NCI-H146 treated with DMSO at 0.1 percent for 48 hours (cell line): Measurements from ENCODE around the gene TWNK.
A peak's percentile ranks its signal among the peaks of the same experiment; 100 is the strongest.
"Not testable (repeated sequence)": the region's sequence is repeated elsewhere in the genome, so short reads cannot be mapped to it uniquely, and the experiment has no call there.

Source experiments
- DNase-seq: peaks from one replicate; lab custom pipeline; 2025; ENCODE audit not compliant: unreplicated experiment; lab: John Stamatoyannopoulos, UW

Gene TWNK

GRCh38 chr10:101029520-101030295 lies 42.4 kb downstream of the TWNK start:
- DNase-seq, result no peak

- no peak for DNase-seq
Measured at GRCh38 chr10:101030496-101031127, 43.3 kb downstream of the TWNK start.

DNA sequence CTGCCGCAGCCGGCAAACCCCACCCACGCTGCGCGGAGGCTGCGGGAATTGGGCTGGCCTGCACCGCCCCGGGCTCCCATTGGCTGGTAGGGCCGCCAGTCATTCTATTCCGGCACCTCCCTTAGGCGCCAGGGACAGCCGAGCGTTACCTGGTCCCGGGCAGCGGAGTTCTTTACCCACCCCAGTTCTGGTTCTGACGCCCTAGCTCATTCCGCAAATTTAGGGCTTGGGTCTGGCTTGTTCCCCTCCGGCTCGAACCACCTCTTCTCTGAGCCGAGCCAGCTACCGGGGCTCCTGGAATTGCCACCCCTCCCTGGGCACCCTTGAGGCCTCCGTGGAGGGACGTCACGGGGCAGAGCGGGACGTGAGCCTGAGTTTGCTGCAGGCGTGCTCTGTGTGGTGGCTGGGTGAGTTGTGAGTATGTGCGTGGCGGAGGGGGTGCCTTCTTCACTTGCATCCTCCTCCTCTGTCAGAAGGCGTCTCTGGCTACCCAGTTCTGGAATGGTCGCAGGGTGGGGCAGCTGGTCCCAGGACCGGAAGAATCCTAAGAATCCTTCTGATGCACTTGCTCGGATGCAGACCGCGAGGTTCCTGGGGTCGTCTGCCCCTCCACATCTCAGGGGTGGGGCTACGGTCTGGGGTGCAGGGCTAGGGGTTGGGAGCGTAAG lies 43.9 kb downstream of the TWNK start, which contains the start of the genes PDZD7 and SFXN3:
Gene PDZD7, minus strand, starts transcription at position 2 of the 668 bp plus-strand sequence. CDS start 910 bp downstream, outside the sequence.
Gene SFXN3, plus strand, starts transcription at position 107 of the 668 bp plus-strand sequence. CDS start 3,461 bp downstream, outside the sequence.
- peak; percentile 65 for DNase-seq

DNA sequence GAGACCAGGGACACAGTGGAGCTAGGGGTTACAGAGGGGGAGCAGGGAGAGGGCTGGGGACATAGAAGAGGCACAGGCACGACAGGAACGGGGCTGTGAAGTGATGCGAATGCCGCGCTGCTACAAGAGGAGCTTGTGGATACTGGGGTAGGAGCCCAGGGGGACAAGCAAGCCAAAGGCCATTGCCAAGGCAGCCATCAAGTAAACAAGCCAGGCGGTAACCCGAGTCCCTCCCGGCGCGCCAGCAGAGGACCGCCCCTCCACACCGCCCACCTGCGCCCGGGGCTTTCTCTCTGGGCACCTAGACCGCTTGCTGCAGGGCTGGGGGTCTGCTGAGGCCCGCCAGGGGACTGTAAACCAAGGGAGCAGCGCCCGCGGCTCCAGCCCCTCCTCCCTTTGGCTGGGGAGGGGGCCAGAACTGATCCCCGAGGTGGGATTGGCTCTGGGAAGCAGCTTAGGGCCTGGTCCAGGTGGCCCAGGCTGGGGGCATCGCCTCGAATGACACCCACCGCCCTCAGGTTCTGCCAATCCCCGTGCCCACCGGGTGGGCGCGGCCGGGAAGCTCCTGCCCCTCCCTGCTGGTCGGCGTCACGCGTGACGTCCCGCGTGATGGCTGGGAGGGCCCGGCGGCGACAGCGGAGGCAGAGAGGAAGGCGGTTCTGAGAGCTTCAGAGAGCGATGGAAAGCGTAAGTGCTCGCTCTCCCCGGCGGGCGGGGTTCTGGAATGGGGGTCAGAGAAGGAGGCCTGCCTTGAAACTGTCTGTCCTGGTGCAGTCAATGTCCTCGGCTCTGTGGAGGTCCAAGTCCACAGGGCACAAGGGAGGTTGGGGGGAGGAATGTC lies 44.7 kb downstream of the TWNK start:
- peak; percentile 13 for DNase-seq

DNA sequence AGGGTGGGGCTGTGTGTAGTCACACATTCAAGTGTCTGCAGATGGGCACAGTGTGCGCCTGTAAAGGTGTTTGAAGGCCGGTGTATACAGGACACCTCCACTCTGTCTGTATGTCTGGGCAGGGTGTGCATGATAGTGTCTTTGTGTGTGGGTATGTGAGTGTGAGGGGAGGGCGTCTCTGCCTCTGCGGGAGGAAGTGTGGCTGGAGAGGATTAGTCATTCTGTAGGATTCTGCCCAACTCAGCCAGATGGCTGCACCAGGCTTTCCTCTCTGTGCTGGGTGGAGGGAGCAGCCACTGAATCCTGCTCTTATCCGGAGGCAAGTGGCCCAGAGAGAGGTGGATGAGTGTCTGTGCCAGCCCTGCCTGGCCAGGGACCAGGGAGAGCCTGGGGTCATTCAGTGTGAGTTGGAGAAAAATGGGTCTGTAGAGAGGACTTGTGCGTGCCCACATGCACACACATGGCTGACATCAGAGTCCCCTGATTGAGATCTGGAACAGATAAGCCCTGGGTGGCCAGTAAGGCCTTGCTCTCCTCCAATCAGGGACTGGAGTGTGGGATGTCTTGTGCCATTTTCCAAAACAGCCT lies 45.4 kb downstream of the TWNK start:
- DNase-seq, result no peak

DNA sequence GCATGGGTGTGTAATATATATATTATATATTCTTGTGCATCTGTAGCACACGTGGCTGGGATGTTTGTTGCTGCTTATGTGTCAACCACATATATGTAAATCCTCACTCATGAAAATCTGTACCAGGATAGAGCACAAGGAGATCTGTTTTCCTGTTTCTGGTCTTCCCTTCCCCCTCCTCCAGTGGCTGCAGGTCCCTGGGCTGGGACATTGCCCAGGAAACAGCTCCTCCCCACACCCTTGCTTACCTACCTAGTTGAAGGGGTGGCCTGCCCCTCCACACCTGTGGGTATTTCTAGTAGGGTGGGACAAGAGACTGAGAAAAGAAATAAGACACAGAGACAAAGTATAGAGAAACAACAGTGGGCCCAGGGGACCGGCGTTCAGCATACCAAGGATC lies 45.9 kb downstream of the TWNK start:
- no peak for DNase-seq

DNA sequence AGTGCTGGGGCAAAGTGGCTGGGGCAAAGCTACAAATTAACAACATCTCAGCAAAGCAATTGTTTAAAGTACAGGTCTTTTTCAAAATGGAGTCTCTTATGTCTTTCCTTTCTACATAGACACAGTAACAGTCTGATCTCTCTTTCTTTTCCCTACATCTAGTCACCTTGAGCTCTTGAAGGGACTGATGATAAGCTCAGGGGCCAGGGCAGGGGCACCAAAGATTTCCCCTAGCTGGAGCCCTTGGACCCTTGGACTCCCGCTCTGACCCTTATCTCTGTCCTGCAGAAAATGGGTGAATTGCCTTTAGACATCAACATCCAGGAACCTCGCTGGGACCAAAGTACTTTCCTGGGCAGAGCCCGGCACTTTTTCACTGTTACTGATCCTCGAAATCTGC lies 47.1 kb downstream of the TWNK start:
- not testable (repeated sequence) for DNase-seq

GRCh38 chr10:101035314-101035713 lies 48.0 kb downstream of the TWNK start:
- no peak for DNase-seq

DNA sequence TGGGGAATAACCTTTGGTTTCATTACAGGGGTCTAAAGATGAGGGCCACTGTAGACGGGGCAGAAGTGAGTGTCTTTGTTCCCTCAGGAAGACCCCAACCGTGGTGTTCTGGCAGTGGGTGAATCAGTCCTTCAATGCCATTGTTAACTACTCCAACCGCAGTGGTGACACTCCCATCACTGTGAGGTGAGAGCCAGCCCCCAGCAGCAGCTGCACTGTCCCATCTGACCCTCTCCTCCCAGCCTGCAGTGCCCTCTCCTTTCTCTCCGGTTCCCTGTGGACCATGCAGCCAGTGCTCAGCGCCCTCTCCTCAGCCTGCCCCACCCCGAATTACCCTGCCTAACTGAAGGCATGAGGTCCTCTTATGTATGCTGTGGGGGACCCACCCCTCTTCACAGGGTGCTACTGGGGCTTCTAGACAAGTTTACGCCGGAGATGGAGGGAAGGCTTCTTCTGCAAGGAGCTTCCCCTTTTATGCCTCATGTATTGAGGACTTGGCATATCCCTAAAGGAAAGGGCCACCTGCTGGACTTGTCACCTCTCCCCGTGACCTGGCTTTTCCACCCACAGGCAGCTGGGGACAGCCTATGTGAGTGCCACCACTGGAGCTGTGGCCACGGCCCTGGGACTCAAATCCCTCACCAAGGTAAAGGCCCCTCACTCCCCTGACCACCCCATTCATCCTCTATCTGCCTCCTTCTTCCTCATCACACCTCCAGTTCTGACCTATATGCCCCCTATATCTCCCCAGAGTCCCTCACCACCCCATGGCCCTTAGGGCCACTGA lies 48.8 kb downstream of the TWNK start:
- no peak for DNase-seq

DNA sequence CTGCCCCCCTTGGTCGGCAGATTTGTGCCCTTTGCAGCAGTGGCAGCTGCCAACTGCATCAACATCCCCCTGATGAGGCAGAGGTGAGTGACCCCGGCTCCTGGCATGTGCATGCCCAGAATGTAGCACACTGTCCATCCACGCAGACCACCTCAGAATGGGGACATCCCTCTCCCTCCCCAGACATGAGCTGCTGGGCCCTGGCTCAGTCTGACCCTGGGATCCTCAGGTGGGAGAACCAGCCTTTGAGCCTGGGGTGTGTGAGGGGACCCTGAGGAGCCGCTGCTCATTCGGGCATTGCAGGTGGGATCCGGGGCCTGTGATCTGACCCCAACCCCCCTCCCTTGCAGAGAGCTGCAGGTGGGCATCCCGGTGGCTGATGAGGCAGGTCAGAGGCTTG lies 49.4 kb downstream of the TWNK start:
- DNase-seq, result no peak

DNA sequence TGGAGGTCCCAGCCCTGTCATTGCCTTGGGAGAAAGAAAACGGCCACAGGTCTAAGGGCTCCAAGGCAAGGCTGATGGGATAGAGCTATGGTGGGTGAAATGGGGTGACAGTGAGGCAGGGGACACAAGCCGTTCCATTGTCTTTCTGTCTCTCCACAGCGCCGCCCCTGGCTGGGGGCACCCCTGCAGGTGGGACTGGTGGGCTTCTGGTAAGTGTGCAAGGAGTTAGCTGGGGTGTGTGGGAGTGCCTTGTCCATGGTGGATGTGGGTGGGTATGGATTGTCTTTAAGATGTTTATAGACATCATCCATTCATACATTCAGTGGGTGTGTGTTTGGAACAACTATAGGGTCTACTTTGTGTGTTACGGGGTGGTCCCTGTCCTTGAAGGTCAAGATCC lies 51.1 kb downstream of the TWNK start:
- no peak for DNase-seq

- DNase-seq, result no peak
Measured at GRCh38 chr10:101040061-101040460, 52.7 kb downstream of the TWNK start.

DNA sequence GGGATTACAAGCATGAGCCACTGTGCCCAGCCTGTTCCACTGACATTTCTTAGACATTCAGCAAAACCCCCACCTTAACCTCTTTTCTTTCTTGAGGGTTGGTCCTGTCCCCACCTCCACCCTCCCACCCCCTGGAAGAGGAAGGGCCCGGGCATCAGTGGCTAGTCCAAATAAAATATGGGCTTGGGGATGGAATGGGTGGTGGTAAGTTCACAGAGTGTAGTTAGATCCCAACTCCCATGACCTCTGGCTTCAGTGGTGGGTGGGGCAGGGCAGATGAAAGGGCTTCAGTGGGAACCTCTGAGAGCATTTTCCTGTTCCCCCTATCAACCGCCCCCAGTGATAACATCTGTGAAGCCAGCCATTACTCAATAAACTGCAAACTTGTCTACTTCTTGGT lies 53.5 kb downstream of the TWNK start:
- no peak for DNase-seq

GRCh38 chr10:101041252-101041761 lies 54.0 kb downstream of the TWNK start:
- peak; percentile 54 for DNase-seq

DNA sequence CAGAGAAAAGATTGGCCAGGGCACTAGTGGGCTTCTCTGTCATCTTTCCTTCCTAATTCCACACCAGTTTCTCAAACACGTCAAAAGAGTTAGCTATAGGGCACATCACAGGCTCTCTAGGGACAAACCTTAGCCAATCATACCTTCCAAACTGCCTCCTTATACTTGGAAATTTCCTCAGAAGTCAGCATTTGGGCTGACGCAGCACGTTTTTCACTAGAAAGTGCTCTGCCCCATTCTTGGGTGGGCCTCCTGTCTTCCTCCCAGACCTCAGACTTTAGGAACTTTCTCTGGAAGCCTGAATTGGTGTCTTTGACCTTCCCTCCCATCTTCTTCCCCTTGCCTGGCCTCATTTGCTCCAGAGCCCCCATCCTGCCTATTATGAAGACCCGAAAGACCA lies 54.8 kb downstream of the TWNK start:
- DNase-seq, result no peak

DNA sequence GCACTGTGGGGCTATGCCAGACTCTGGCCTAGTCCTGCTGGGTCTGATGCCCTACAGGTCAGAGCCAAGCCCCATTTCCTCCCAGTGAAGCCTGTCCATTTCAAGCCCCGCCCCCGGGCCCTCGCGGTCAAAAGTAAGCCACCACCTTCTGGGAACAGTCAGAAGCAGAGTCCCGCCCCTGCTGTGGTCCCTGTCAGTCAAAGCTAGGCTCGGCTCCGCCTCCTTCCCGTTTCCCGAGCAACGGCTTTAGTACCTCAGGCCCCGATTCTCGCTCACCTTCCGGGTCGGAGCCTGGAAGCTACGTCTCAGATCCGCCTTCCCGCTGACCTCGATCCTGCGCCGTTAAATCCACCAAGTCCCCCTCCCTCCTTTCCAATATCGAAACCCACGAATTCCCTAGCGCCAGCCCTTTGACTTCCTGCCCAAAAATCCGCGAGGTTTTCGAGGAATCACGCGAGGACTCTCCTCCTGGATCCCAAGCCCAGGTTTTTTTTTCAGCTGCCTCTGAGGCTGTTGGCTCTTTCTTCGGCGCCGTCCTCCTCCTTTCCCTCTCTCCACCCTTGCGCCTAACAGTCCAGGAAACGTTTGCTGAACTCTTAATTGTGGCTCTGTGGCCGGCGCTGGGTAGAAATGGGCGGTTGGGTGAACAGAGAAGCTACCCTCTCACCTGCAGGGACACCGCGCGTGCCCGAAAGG lies 55.5 kb downstream of the TWNK start:
- DNase-seq, result peak; percentile 95

DNA sequence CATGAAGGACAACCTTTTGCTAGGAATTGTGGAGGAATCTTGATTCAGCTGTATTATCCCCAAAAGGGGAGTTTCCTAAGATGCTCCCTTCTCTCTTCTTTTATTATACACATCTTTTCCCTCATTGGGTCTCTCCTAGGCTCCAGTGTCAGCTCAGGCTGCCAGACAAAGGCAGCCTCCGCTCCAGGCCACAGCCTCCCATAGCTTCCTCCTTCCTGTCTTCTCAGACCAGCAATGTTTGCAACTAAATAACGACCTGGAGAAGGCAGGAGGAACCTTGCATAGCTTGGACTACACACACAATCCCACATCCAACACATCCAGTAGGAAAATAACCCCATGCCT lies 56.0 kb downstream of the TWNK start:
- peak; percentile 66 for DNase-seq
